Neural cell (in vitro differentiated cells): ENCODE measurements around the gene UTP15.

Experiments used
- EP300 ChIP-seq: fragments of 450-650 bp; conservative IDR thresholded peaks from 2 replicates; pipeline ENCODE4 v1.6.1; 2014; ENCODE audit warnings: antibody characterized with exemption, mild to moderate bottlenecking, moderate library complexity; ENCODE audit not compliant: poor library complexity, severe bottlenecking
- EZH2 ChIP-seq: fragments of 200-600, 300-800 bp; shearing (Covaris generic), sonication (generic); IDR thresholded peaks from 2 replicates; pipeline ENCODE4 v1.6.1; 2014; ENCODE audit warnings: antibody characterized with exemption, low read length, borderline replicate concordance, mild to moderate bottlenecking; ENCODE audit not compliant: insufficient read depth, poor library complexity, severe bottlenecking
- MXI1 ChIP-seq: fragments of 450-650 bp; conservative IDR thresholded peaks from 2 replicates; pipeline ENCODE4 v1.6.1; 2014; ENCODE audit warnings: antibody characterized with exemption, mild to moderate bottlenecking; ENCODE audit not compliant: poor library complexity, severe bottlenecking
- POLR2AphosphoS5 ChIP-seq: IDR thresholded peaks from 2 replicates; pipeline ENCODE4 v1.6.1; 2012
- RAD21 ChIP-seq: fragments of 450-650 bp; conservative IDR thresholded peaks from 2 replicates; pipeline ENCODE4 v1.6.1; 2014; ENCODE audit warnings: antibody characterized with exemption, mild to moderate bottlenecking, moderate library complexity
- TAF1 ChIP-seq: IDR thresholded peaks from 2 replicates; pipeline ENCODE4 v1.6.1; 2012; ENCODE audit warnings: low read depth
- TF ChIP-seq, protein P1 (sequence below): fragments of 450-650 bp; IDR thresholded peaks from 2 replicates; pipeline ENCODE4 v1.5.1; 2014; ENCODE audit warnings: antibody characterized with exemption, mild to moderate bottlenecking, moderate library complexity; ENCODE audit not compliant: poor library complexity, severe bottlenecking
- TF ChIP-seq, protein P2 (sequence below): IDR thresholded peaks from 2 replicates; pipeline ENCODE4 v1.6.1; 2012; ENCODE audit warnings: borderline replicate concordance

DNA sequence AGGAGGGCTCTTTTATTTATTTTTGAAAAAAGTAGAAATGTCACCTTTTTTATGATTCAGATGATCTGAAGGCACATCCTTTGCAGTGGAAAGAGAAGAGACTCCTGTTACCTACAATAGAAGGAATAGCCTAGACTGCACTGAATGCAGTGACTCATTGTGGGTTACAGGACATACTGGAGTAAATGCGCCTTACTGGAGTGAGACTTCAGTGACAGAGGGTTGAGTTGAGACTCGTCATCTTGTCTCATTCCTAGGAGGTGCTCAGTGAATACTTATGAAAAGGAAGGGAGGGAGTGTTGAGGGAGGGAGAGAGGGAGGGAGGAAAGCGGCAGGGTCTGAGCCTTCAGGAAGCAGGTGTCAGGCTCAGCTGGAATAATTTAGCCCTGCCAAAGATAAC lies 25.4 kb upstream of the UTP15 start:
- TF ChIP-seq, protein P1, sequence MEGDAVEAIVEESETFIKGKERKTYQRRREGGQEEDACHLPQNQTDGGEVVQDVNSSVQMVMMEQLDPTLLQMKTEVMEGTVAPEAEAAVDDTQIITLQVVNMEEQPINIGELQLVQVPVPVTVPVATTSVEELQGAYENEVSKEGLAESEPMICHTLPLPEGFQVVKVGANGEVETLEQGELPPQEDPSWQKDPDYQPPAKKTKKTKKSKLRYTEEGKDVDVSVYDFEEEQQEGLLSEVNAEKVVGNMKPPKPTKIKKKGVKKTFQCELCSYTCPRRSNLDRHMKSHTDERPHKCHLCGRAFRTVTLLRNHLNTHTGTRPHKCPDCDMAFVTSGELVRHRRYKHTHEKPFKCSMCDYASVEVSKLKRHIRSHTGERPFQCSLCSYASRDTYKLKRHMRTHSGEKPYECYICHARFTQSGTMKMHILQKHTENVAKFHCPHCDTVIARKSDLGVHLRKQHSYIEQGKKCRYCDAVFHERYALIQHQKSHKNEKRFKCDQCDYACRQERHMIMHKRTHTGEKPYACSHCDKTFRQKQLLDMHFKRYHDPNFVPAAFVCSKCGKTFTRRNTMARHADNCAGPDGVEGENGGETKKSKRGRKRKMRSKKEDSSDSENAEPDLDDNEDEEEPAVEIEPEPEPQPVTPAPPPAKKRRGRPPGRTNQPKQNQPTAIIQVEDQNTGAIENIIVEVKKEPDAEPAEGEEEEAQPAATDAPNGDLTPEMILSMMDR: no peak
- TF ChIP-seq TAF1 (no peak), EP300 (no peak), EZH2 (no peak), POLR2AphosphoS5 (no peak), RAD21 (no peak), MXI1 (no peak)
- TF ChIP-seq, protein P2, sequence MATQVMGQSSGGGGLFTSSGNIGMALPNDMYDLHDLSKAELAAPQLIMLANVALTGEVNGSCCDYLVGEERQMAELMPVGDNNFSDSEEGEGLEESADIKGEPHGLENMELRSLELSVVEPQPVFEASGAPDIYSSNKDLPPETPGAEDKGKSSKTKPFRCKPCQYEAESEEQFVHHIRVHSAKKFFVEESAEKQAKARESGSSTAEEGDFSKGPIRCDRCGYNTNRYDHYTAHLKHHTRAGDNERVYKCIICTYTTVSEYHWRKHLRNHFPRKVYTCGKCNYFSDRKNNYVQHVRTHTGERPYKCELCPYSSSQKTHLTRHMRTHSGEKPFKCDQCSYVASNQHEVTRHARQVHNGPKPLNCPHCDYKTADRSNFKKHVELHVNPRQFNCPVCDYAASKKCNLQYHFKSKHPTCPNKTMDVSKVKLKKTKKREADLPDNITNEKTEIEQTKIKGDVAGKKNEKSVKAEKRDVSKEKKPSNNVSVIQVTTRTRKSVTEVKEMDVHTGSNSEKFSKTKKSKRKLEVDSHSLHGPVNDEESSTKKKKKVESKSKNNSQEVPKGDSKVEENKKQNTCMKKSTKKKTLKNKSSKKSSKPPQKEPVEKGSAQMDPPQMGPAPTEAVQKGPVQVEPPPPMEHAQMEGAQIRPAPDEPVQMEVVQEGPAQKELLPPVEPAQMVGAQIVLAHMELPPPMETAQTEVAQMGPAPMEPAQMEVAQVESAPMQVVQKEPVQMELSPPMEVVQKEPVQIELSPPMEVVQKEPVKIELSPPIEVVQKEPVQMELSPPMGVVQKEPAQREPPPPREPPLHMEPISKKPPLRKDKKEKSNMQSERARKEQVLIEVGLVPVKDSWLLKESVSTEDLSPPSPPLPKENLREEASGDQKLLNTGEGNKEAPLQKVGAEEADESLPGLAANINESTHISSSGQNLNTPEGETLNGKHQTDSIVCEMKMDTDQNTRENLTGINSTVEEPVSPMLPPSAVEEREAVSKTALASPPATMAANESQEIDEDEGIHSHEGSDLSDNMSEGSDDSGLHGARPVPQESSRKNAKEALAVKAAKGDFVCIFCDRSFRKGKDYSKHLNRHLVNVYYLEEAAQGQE: no peak
